ENCODE data around the gene GNG12. TPM values are rescaled to one million over a fixed set of nuclear protein-coding genes. Genes with fewer than 3 reads are reported as not detected.

The GNG12 gene
- total and polyA plus RNA-seq, 8 donors: 21.7 to 189 (median 59.6) TPM

- DNase-seq: no peak
- Histone ChIP-seq H3K27me3 (no peaks in the 10 kb centered on the region), H3K9me3 (no peaks in the 10 kb centered on the region), H3K4me3 (no peak overlapping the region), H3K4me1 (peaks cover 6 to 30% (median 26%) of the 10 kb centered on the region in 4 donors), H3K36me3 (no peaks in the 10 kb centered on the region), H3K27ac (no peak overlapping the region)
- 83 to 100% (median 92%) methylated on average over 1 of the region's 1 CpG for WGBS, 5 donors
- intact Hi-C loops (cut with DNase I; ENCODE audit: low total_unique reads): no loop called here
- TF ChIP-seq POLR2AphosphoS5 (IDR thresholded peaks at IDR 0.05): no peak
- TF ChIP-seq POLR2A (IDR thresholded peaks at IDR 0.05): no peak
- no peak for TF ChIP-seq CTCF (IDR thresholded peaks at IDR 0.05)
- no peak for TF ChIP-seq EP300 (IDR thresholded peaks at IDR 0.05)
These were observed 10.1 kb upstream of the GNG12 start for GRCh38 chr1:67843331-67843730.

- no peaks in the 10 kb centered on the region for H3K27me3 ChIP-seq
- no peaks in the 10 kb centered on the region for H3K9me3 ChIP-seq
- H3K36me3 ChIP-seq: no peaks in the 10 kb centered on the region
- 16 to 36% (median 27%) methylated on average over 2 of the region's 2 CpGs for WGBS, 5 donors
- TF ChIP-seq POLR2AphosphoS5 (IDR thresholded peaks at IDR 0.05) (peak in 2 of 3 donors; percentile 51 to 78), CTCF (IDR thresholded peaks at IDR 0.05) (no peak)
- peaks cover 11 to 39% (median 32%) of the 10 kb centered on the region in 4 donors for H3K4me1 ChIP-seq
- peak in 1 of 2 donors; percentile 72 for DNase-seq
- peak overlapping the region in 4 of 5 donors; percentile 5 to 76 (median 48) for H3K27ac ChIP-seq
- H3K4me3 ChIP-seq: no peak overlapping the region
- intact Hi-C loops (cut with DNase I; ENCODE audit: low total_unique reads): no loop called here
These were observed 7.2 kb upstream of the GNG12 start for GRCh38 chr1:67840449-67840848.

- TF ChIP-seq EP300 (IDR thresholded peaks at IDR 0.05) (no peak), CTCF (IDR thresholded peaks at IDR 0.05) (no peak), POLR2AphosphoS5 (IDR thresholded peaks at IDR 0.05) (no peak)
- H3K36me3 ChIP-seq: no peaks in the 10 kb centered on the region
- no peaks in the 10 kb centered on the region for H3K27me3 ChIP-seq
- intact Hi-C loops (cut with DNase I; ENCODE audit: low total_unique reads): no loop called here
- peaks cover 11 to 39% (median 33%) of the 10 kb centered on the region in 4 donors for H3K4me1 ChIP-seq
- 89 to 99% (median 95%) methylated on average over 2 of the region's 2 CpGs for WGBS, 5 donors
- DNase-seq: no peak
- no peak overlapping the region for H3K4me3 ChIP-seq
- peak overlapping the region; percentile 5 to 76 (median 45) for H3K27ac ChIP-seq
- H3K9me3 ChIP-seq: no peaks in the 10 kb centered on the region
These were observed 6.6 kb upstream of the GNG12 start for GRCh38 chr1:67839826-67840225.

GRCh38 chr1:67838180-67838910 is 5.1 kb upstream of the GNG12 start:
- peaks cover 11 to 50% (median 39%) of the 10 kb centered on the region in 4 donors for H3K4me1 ChIP-seq
- WGBS, 5 donors: 23 to 38% (median 32%) methylated on average over 5 of the region's 5 CpGs
- H3K27ac ChIP-seq: peak overlapping the region; percentile 22 to 76 (median 71)
- no peak for TF ChIP-seq CTCF (IDR thresholded peaks at IDR 0.05)
- peak in 2 of 3 donors; percentile 3 to 63 for TF ChIP-seq POLR2AphosphoS5 (IDR thresholded peaks at IDR 0.05)
- H3K9me3 ChIP-seq: no peaks in the 10 kb centered on the region
- H3K4me3 ChIP-seq: no peak overlapping the region
- DNase-seq: peak in 1 of 2 donors; percentile 53
- intact Hi-C loops (cut with DNase I; ENCODE audit: low total_unique reads): no loop called here
- no peaks in the 10 kb centered on the region for H3K36me3 ChIP-seq
- H3K27me3 ChIP-seq: peaks cover 0 to 9% (median 3%) of the 10 kb centered on the region in 3 donors

Data from stomach (tissue), 9 donors.